H1 (cell line): ENCODE measurements around the gene SCN3A. TPM values are rescaled to one million over a fixed set of nuclear protein-coding genes. Genes with fewer than 3 reads are reported as not detected.

ENCODE experiments used
- CBX8 ChIP-seq: fragments of 300-800, 300-1000 bp; sonication (generic); IDR thresholded peaks from 2 replicates; pipeline ENCODE4 v1.7.1; 2016; ENCODE audit warnings: low read depth, low read length, borderline replicate concordance
- FOSL1 ChIP-seq: IDR thresholded peaks from 2 replicates; pipeline ENCODE4 v1.6.1; 2011; ENCODE audit warnings: mild to moderate bottlenecking, low read depth, low read length, moderate library complexity; ENCODE audit not compliant: insufficient read depth
- PHF8 ChIP-seq: fragments of 200-600 bp; sonication (generic); conservative IDR thresholded peaks from 2 replicates; pipeline ENCODE4 v1.7.1; 2012; ENCODE audit warnings: low read depth, mild to moderate bottlenecking, inconsistent platforms, low read length, moderate library complexity
- SIX5 ChIP-seq: IDR thresholded peaks from 2 replicates; pipeline ENCODE4 v1.6.1; 2011; ENCODE audit warnings: mild to moderate bottlenecking, low read depth, low read length
- SP2 ChIP-seq: IDR thresholded peaks from 2 replicates; pipeline ENCODE4 v1.6.1; 2012; ENCODE audit warnings: mild to moderate bottlenecking, low read length, inconsistent platforms
- polyA plus RNA-seq, 7 experiments: library from polyadenylated mRNA; depleted of rRNA in 3 of 7; stranded (reverse) in 5 of 7; unstranded in 2 of 7; fragments of >200 nt in 5 of 7; fragments of 200-250 nt in 2 of 7; gene quantifications; 1 replicate in 5 of 7; 2 replicates in 1 of 7; 4 replicates in 1 of 7; pipeline versions ENCODE4 v1.2.1 to v1.2.3, GENCODE V29; 2011 to 2013; ENCODE audit warnings: missing spikeins in 2 of 7, mixed read lengths in 2 of 7
- total RNA-seq: library from RNA; stranded (reverse); fragmentation: NEBNext Ultra II Directional; extraction: Animal tissue kit (Norgen Biotek cat#: 25700); gene quantifications from 2 replicates; pipeline ENCODE4 v1.2.1, GENCODE V29; 2021
- TF ChIP-seq, protein P1 (sequence below): fragments of 300-600 bp; sonication (generic); IDR thresholded peaks from 2 replicates; pipeline ENCODE4 v1.7.1; 2012; ENCODE audit warnings: low read length, moderate library complexity, mild to moderate bottlenecking, inconsistent platforms; ENCODE audit not compliant: insufficient replicate concordance
- TF ChIP-seq, protein P2 (sequence below), 3 experiments: IDR thresholded peaks; 1 replicate in 2 of 3; 2 replicates in 1 of 3; pipeline versions ENCODE4 v1.5.1 to v1.6.1; 2011; ENCODE audit warnings: low read length in 3 of 3, mild to moderate bottlenecking in 3 of 3, inconsistent platforms in 2 of 3, low read depth in 1 of 3, moderate library complexity in 1 of 3; ENCODE audit not compliant: insufficient read depth in 1 of 3; ENCODE audit errors: control extremely low read depth in 1 of 3
- TF ChIP-seq, protein P3 (sequence below): IDR thresholded peaks from 2 replicates; pipeline ENCODE4 v1.6.1; 2011; ENCODE audit warnings: low read depth, mild to moderate bottlenecking, low read length; ENCODE audit not compliant: insufficient read depth

The SCN3A gene
- total and polyA plus RNA-seq, 2 of the 8 experiments (the other 6 are each of a cell fraction or from before 2014, with no cell fraction given): 0.02 TPM; not detected in 1

DNA sequence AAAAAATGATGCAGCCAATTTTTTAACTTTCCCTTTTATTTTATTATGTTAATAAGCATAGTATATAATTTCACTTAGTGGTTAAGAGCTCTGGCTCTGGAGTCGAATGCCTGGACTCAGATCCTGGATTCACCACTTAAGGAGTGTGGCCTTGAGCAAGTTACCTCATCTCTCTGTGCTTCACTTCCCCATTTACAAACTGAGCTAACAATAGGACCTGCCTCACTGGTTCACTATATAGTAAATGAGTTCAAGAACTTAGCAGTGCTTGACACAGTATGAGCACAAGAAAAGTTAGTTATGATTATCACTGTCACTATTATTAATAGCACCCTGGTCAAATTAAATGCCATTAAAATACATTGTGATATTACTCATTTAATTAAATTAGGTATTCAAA lies 30.6 kb downstream of the SCN3A start (continued):
- TF ChIP-seq, protein P1, sequence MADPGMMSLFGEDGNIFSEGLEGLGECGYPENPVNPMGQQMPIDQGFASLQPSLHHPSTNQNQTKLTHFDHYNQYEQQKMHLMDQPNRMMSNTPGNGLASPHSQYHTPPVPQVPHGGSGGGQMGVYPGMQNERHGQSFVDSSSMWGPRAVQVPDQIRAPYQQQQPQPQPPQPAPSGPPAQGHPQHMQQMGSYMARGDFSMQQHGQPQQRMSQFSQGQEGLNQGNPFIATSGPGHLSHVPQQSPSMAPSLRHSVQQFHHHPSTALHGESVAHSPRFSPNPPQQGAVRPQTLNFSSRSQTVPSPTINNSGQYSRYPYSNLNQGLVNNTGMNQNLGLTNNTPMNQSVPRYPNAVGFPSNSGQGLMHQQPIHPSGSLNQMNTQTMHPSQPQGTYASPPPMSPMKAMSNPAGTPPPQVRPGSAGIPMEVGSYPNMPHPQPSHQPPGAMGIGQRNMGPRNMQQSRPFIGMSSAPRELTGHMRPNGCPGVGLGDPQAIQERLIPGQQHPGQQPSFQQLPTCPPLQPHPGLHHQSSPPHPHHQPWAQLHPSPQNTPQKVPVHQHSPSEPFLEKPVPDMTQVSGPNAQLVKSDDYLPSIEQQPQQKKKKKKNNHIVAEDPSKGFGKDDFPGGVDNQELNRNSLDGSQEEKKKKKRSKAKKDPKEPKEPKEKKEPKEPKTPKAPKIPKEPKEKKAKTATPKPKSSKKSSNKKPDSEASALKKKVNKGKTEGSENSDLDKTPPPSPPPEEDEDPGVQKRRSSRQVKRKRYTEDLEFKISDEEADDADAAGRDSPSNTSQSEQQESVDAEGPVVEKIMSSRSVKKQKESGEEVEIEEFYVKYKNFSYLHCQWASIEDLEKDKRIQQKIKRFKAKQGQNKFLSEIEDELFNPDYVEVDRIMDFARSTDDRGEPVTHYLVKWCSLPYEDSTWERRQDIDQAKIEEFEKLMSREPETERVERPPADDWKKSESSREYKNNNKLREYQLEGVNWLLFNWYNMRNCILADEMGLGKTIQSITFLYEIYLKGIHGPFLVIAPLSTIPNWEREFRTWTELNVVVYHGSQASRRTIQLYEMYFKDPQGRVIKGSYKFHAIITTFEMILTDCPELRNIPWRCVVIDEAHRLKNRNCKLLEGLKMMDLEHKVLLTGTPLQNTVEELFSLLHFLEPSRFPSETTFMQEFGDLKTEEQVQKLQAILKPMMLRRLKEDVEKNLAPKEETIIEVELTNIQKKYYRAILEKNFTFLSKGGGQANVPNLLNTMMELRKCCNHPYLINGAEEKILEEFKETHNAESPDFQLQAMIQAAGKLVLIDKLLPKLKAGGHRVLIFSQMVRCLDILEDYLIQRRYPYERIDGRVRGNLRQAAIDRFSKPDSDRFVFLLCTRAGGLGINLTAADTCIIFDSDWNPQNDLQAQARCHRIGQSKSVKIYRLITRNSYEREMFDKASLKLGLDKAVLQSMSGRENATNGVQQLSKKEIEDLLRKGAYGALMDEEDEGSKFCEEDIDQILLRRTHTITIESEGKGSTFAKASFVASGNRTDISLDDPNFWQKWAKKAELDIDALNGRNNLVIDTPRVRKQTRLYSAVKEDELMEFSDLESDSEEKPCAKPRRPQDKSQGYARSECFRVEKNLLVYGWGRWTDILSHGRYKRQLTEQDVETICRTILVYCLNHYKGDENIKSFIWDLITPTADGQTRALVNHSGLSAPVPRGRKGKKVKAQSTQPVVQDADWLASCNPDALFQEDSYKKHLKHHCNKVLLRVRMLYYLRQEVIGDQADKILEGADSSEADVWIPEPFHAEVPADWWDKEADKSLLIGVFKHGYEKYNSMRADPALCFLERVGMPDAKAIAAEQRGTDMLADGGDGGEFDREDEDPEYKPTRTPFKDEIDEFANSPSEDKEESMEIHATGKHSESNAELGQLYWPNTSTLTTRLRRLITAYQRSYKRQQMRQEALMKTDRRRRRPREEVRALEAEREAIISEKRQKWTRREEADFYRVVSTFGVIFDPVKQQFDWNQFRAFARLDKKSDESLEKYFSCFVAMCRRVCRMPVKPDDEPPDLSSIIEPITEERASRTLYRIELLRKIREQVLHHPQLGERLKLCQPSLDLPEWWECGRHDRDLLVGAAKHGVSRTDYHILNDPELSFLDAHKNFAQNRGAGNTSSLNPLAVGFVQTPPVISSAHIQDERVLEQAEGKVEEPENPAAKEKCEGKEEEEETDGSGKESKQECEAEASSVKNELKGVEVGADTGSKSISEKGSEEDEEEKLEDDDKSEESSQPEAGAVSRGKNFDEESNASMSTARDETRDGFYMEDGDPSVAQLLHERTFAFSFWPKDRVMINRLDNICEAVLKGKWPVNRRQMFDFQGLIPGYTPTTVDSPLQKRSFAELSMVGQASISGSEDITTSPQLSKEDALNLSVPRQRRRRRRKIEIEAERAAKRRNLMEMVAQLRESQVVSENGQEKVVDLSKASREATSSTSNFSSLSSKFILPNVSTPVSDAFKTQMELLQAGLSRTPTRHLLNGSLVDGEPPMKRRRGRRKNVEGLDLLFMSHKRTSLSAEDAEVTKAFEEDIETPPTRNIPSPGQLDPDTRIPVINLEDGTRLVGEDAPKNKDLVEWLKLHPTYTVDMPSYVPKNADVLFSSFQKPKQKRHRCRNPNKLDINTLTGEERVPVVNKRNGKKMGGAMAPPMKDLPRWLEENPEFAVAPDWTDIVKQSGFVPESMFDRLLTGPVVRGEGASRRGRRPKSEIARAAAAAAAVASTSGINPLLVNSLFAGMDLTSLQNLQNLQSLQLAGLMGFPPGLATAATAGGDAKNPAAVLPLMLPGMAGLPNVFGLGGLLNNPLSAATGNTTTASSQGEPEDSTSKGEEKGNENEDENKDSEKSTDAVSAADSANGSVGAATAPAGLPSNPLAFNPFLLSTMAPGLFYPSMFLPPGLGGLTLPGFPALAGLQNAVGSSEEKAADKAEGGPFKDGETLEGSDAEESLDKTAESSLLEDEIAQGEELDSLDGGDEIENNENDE: no peak
- TF ChIP-seq, protein P2, sequence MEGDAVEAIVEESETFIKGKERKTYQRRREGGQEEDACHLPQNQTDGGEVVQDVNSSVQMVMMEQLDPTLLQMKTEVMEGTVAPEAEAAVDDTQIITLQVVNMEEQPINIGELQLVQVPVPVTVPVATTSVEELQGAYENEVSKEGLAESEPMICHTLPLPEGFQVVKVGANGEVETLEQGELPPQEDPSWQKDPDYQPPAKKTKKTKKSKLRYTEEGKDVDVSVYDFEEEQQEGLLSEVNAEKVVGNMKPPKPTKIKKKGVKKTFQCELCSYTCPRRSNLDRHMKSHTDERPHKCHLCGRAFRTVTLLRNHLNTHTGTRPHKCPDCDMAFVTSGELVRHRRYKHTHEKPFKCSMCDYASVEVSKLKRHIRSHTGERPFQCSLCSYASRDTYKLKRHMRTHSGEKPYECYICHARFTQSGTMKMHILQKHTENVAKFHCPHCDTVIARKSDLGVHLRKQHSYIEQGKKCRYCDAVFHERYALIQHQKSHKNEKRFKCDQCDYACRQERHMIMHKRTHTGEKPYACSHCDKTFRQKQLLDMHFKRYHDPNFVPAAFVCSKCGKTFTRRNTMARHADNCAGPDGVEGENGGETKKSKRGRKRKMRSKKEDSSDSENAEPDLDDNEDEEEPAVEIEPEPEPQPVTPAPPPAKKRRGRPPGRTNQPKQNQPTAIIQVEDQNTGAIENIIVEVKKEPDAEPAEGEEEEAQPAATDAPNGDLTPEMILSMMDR (IDR thresholded peaks at IDR 0.05; ENCODE audit: control extremely low read depth in 1 of 3, insufficient read depth in 1 of 3, low read depth in 1 of 3, low read length in 3 of 3): no peak
- TF ChIP-seq, protein P3, sequence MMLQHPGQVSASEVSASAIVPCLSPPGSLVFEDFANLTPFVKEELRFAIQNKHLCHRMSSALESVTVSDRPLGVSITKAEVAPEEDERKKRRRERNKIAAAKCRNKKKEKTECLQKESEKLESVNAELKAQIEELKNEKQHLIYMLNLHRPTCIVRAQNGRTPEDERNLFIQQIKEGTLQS: no peak
- TF ChIP-seq SIX5 (no peak), FOSL1 (no peak), PHF8 (no peak), SP2 (no peak), CBX8 (no peak)
